ENCODE data around the gene SPRED3. TPM values are rescaled to one million over a fixed set of nuclear protein-coding genes. Genes with fewer than 3 reads are reported as not detected.

Gene SPRED3
- total and polyA plus RNA-seq, 8 donors, result 0.37 to 5.2 (median 0.96) TPM

DNA sequence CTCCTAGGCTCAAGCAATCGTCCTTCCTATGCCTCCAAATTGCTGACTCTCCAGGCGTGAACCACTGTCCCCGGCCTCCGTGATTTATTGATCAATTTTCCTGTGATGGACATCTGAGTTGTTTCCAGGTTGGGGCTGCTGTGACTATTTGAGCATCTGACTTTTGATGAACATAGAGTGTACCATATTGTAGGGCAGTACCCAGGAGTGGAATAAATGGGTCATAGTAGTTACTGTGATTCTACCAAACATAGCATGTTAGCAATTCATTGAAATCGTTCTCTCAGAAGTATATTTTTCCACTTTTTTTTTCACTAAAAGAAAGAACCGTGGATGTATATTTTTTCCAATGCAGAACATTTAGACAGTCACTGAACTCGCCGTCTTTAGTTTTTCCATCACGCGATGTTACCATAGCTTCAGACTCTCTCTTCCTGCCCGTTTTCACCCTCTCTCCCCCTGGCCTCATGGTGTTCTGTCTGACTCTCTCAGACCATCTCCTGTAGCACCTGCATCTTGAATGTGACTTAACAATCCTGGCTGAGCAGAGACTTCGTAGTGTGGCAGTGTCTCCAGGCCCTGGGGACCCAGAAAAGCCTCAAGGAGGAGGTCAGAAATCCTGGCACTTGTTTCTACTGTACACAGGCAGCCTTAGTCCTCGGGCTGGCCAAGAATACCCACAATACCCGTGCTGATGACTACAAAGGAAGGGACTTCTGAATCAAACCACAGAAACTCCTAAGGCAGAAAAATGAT, 40.7 kb downstream of the SPRED3 start:
- ATAC-seq, result no peak

DNA sequence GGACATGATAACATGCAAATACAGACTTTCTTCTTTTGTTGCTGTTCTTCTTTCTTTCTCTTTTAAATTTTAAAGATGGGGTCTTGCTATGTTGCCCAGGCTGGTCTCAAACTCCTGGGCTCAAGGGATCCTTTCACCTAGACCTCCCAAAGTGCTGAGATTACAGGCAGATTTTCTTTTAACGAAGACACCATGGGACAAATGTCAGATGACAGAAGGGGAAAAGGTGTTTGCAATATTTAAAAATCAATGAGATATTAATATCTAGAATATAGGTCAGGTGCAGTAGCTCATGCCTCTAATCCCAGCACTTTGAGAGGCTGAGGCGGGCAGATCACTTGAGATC, 41.3 kb downstream of the SPRED3 start:
- H3K27ac ChIP-seq, result no peak overlapping the region
- H3K4me1 ChIP-seq, result no peaks in the 10 kb centered on the region
- FAIRE-seq (no peak), ATAC-seq (no peak), DNase-seq (no peak)
- H3K27me3 ChIP-seq, result no peaks in the 10 kb centered on the region
- intact Hi-C loops (cut with DNase I), result no loop called here
- no peaks in the 10 kb centered on the region for H3K36me3 ChIP-seq
- WGBS, 2 donors, result 56 to 58% methylated on average over 2 of the region's 2 CpGs
- no peak for TF ChIP-seq CTCF (IDR thresholded peaks at IDR 0.05)
- no peaks in the 10 kb centered on the region for H3K9me3 ChIP-seq
- H3K4me3 ChIP-seq, result no peak overlapping the region

More for the DNA sequence above, 40.7 kb downstream of the SPRED3 start:
- DNase-seq, result no peak
- no peaks in the 10 kb centered on the region for H3K36me3 ChIP-seq
- no peak for TF ChIP-seq CTCF (IDR thresholded peaks at IDR 0.05)
- no peaks in the 10 kb centered on the region for H3K27me3 ChIP-seq
- intact Hi-C loops (cut with DNase I), result no loop called here
- 32 to 40% methylated on average over 14 of the region's 14 CpGs for WGBS, 2 donors
- no peaks in the 10 kb centered on the region for H3K9me3 ChIP-seq
- no peak overlapping the region for H3K4me3 ChIP-seq
- no peak for FAIRE-seq
- no peak overlapping the region for H3K27ac ChIP-seq
- no peaks in the 10 kb centered on the region for H3K4me1 ChIP-seq

- no peak overlapping the region for H3K27ac ChIP-seq
- no peak overlapping the region for H3K4me3 ChIP-seq
- no peaks in the 10 kb centered on the region for H3K9me3 ChIP-seq
- no peaks in the 10 kb centered on the region for H3K36me3 ChIP-seq
- intact Hi-C loops (cut with DNase I), result no loop called here
- 71 to 72% methylated on average over 7 of the region's 7 CpGs for WGBS, 2 donors
- H3K27me3 ChIP-seq, result no peaks in the 10 kb centered on the region
- FAIRE-seq (no peak), DNase-seq (no peak), ATAC-seq (no peak)
- H3K4me1 ChIP-seq, result no peaks in the 10 kb centered on the region
- TF ChIP-seq CTCF (IDR thresholded peaks at IDR 0.05), result no peak
Measured at GRCh38 chr19:38430931-38431330, 42.4 kb downstream of the SPRED3 start.

- peak in 2 of 6 donors; percentile 24 to 41 for DNase-seq
- no peak for FAIRE-seq
- no peak for TF ChIP-seq CTCF (IDR thresholded peaks at IDR 0.05)
- Histone ChIP-seq H3K27me3 (no peaks in the 10 kb centered on the region), H3K4me1 (no peaks in the 10 kb centered on the region), H3K27ac (no peak within 1 kb of the TSS), H3K4me3 (no peak within 1 kb of the TSS), H3K36me3 (no peaks in the 10 kb centered on the region), H3K9me3 (no peaks in the 10 kb centered on the region)
- ATAC-seq, result peak in 3 of 4 donors; percentile 64 to 88 (median 69)
- intact Hi-C loops (cut with DNase I), result no loop called here
- WGBS, 2 donors, result 15 to 17% methylated on average over 20 of the region's 20 CpGs
Measured at GRCh38 chr19:38433268-38433733, 44.8 kb downstream of the SPRED3 start, which contains the start of gene RYR1. Gene RYR1, plus strand, starts transcription at chr19:38433691. Its CDS starts 139 bp downstream, at chr19:38433830.

GRCh38 chr19:38434549-38435051, 46.1 kb downstream of the SPRED3 start:
- Histone ChIP-seq H3K27me3 (no peaks in the 10 kb centered on the region), H3K4me3 (no peak overlapping the region), H3K36me3 (no peaks in the 10 kb centered on the region), H3K27ac (no peak overlapping the region), H3K9me3 (no peaks in the 10 kb centered on the region), H3K4me1 (no peaks in the 10 kb centered on the region)
- intact Hi-C loops (cut with DNase I), result no loop called here
- no peak for TF ChIP-seq CTCF (IDR thresholded peaks at IDR 0.05)
- WGBS, 2 donors, result 13 to 14% methylated on average over 13 of the region's 13 CpGs
- peak in 1 of 6 donors; percentile 34 for DNase-seq
- FAIRE-seq, result no peak
- peak in 2 of 4 donors; percentile 34 to 51 for ATAC-seq
